Hepatocyte (in vitro differentiated cells): ENCODE results near the gene APBA1.

Experiments
- EZH2 ChIP-seq: fragments of 200-600 bp; sonication (generic); IDR thresholded peaks from 2 replicates; pipeline ENCODE4 v1.6.1; 2016; ENCODE audit warnings: antibody characterized with exemption, mild to moderate bottlenecking, borderline replicate concordance
- TF ChIP-seq, protein P1 (sequence below): fragments of 200-600 bp; sonication (generic); IDR thresholded peaks from 2 replicates; pipeline ENCODE4 v1.5.1; 2016; ENCODE audit warnings: antibody characterized with exemption, mild to moderate bottlenecking; ENCODE audit not compliant: poor library complexity

DNA sequence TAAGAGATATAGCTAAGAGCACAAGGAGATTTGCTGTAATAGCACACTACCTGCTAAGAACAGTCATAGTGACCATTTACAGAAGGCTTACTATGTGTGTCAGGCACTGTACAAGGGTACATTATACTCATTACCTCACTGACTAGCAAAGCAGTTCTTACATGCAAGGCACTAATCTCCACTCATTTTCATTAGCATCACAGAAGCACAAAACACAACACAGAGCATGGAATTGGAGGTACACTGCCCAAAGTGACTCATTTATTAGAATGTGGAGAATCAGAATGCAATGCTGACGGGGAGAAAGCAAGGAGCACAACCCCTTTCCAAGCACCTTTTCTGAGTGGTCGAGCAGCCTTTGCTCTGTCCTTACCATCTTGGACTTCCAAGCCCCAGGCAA, 177.4 kb downstream of the APBA1 start:
- TF ChIP-seq, protein P1, sequence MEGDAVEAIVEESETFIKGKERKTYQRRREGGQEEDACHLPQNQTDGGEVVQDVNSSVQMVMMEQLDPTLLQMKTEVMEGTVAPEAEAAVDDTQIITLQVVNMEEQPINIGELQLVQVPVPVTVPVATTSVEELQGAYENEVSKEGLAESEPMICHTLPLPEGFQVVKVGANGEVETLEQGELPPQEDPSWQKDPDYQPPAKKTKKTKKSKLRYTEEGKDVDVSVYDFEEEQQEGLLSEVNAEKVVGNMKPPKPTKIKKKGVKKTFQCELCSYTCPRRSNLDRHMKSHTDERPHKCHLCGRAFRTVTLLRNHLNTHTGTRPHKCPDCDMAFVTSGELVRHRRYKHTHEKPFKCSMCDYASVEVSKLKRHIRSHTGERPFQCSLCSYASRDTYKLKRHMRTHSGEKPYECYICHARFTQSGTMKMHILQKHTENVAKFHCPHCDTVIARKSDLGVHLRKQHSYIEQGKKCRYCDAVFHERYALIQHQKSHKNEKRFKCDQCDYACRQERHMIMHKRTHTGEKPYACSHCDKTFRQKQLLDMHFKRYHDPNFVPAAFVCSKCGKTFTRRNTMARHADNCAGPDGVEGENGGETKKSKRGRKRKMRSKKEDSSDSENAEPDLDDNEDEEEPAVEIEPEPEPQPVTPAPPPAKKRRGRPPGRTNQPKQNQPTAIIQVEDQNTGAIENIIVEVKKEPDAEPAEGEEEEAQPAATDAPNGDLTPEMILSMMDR: no peak
- TF ChIP-seq EZH2: no peak
